ENCODE data around the gene U2AF2. TPM values are rescaled to one million over a fixed set of nuclear protein-coding genes. Genes with fewer than 3 reads are reported as not detected.

The U2AF2 gene
- total and polyA plus RNA-seq, 9 of the 15 experiments (the other 6 are each of a cell fraction or from before 2014, with no cell fraction given): 3.0 to 331 (median 157) TPM

- Histone ChIP-seq H3K9me1 (ENCODE audit: control insufficient read depth, insufficient read depth, low read length) (peaks cover 9% of the 10 kb centered on the region), H3K27ac (ENCODE audit: extremely low read depth, low read depth, low read length) (peak overlapping the region; percentile 79), H3K79me2 (ENCODE audit: control insufficient read depth, insufficient read depth, low read length) (peaks cover 92% of the 10 kb centered on the region), H3K4me1 (replicated peaks in 1 of 2; ENCODE audit: control insufficient read depth in 2 of 2, insufficient read depth in 2 of 2, low read length in 2 of 2) (peaks cover 46 to 73% of the 10 kb centered on the region in 2 experiments), H3K9ac (ENCODE audit: insufficient read depth in 1 of 2, low read depth in 2 of 2, low read length in 2 of 2) (peak overlapping the region; percentile 58 to 88), H3K4me2 (ENCODE audit: insufficient read depth, low read length) (peak overlapping the region; percentile 76), H3K4me3 (peak overlapping the region; percentile 83; the same call in 1 of the 2 replicates), H3K36me3 (ENCODE audit: control insufficient read depth, insufficient read depth, low read length) (peaks cover 82% of the 10 kb centered on the region; the same call in 2 of the 3 replicates), H3K9me3 (replicated peaks; ENCODE audit: control insufficient read depth, insufficient read depth, low read depth, low read length) (no peaks in the 10 kb centered on the region), H4K20me1 (replicated peaks; ENCODE audit: control insufficient read depth, insufficient read depth, low read length) (peaks cover 47% of the 10 kb centered on the region), H3K27me3 (ENCODE audit: control insufficient read depth in 2 of 2, insufficient read depth in 2 of 2, low read length in 2 of 2) (no peaks in the 10 kb centered on the region), H2AFZ (ENCODE audit: low read depth, low read length) (no peak overlapping the region)
- FAIRE-seq (peak; percentile 49), ATAC-seq (peak; percentile 4), DNase-seq (ENCODE audit: extremely low read depth in 1 of 4, low spot score in 3 of 4) (peak; percentile 68 to 80 (median 70))
- CTCF ChIA-PET (ENCODE audit: low intra/inter-chr PET ratio): no interaction called here
- intact Hi-C loops (cut with micrococcal nuclease): no loop called here
- POLR2A ChIA-PET: interaction anchor here (0.6 to 1.8 kb wide), 4 partner anchors 8 to 27 kb away, joined by 3 to 10 read pairs (median 4); partner anchors contain the start of gene U2AF2
- WGBS (ENCODE audit: insufficient coverage, low coverage, missing lambda C conversion rate): 5% methylated on average over 7 of the region's 15 CpGs
- BruUV-seq (replicated peaks): no TSS peak
- in situ Hi-C loops (cut with MboI): no loop called here
- TF ChIP-seq ZNF77 (CRISPR knock-in tag; IDR thresholded peaks at IDR 0.05): no peak
- TF ChIP-seq POLR2AphosphoS5 (IDR thresholded peaks at IDR 0.05; ENCODE audit: control insufficient read depth, insufficient read depth, low read depth, low read length): peak; percentile 1; the same call in 1 of the 2 replicates
- TF ChIP-seq BCLAF1 (IDR thresholded peaks at IDR 0.05; ENCODE audit: borderline replicate concordance in 1 of 2, control insufficient read depth in 1 of 2, low read depth in 2 of 2, low read length in 1 of 2): no peak
- TF ChIP-seq POLR2G (IDR thresholded peaks at IDR 0.05; ENCODE audit: low read depth, low read length): 0 out of 2 replicates have a peak, but pooled peaks have one; percentile 20
- TF ChIP-seq ZBTB7A (IDR thresholded peaks at IDR 0.05; ENCODE audit: borderline replicate concordance, control insufficient read depth, low read depth, low read length): peak; percentile 90
- TF ChIP-seq VEZF1 (CRISPR knock-in tag; IDR thresholded peaks at IDR 0.05): peak; percentile 24; the same call in 1 of the 2 replicates
Measured at GRCh38 chr19:55673889-55674288, 19.1 kb downstream of the U2AF2 start.

All from K562 (cell line).